ENCODE results near the gene FXYD7. TPM values are rescaled to one million over a fixed set of nuclear protein-coding genes. Genes with fewer than 3 reads are reported as not detected.

The FXYD7 gene
- total RNA-seq, 1 donor from 2014 or later, result 0.61 TPM

GRCh38 chr19:35107545-35107944 is 35.5 kb upstream of the FXYD7 start:
- intact Hi-C loops (cut with DNase I), result no loop called here
- no peak for DNase-seq
- no peak overlapping the region for H3K27ac ChIP-seq

DNA sequence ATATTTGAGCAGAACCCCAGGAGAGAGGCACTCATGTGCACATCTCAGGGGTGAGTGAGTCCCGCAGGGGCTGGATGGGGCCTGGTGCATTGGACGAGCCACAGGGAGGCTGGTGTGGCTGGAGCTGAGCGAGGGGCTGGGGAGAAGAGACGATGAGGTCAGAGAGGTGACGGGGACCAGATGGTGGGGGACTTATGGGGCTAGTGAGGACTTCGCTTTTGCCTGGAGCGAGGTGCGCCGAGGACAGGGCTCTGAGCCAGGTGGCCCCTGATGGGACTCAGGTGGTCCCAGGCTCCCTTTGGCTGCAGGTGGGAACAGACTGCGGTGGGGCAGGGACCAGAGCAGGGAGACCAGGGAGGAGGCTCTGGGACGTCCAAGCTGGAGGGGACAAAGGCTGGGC is 34.3 kb upstream of the FXYD7 start:
- ATAC-seq (no peak), DNase-seq (no peak)
- H3K4me3 ChIP-seq, result no peak overlapping the region
- no peaks in the 10 kb centered on the region for H3K9me3 ChIP-seq
- no peaks in the 10 kb centered on the region for H3K27me3 ChIP-seq
- H3K4me1 ChIP-seq, result no peaks in the 10 kb centered on the region
- H3K27ac ChIP-seq, result no peak overlapping the region
- TF ChIP-seq, protein P1, sequence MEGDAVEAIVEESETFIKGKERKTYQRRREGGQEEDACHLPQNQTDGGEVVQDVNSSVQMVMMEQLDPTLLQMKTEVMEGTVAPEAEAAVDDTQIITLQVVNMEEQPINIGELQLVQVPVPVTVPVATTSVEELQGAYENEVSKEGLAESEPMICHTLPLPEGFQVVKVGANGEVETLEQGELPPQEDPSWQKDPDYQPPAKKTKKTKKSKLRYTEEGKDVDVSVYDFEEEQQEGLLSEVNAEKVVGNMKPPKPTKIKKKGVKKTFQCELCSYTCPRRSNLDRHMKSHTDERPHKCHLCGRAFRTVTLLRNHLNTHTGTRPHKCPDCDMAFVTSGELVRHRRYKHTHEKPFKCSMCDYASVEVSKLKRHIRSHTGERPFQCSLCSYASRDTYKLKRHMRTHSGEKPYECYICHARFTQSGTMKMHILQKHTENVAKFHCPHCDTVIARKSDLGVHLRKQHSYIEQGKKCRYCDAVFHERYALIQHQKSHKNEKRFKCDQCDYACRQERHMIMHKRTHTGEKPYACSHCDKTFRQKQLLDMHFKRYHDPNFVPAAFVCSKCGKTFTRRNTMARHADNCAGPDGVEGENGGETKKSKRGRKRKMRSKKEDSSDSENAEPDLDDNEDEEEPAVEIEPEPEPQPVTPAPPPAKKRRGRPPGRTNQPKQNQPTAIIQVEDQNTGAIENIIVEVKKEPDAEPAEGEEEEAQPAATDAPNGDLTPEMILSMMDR (IDR thresholded peaks at IDR 0.05), result no peak
- intact Hi-C loops (cut with DNase I), result no loop called here
- H3K36me3 ChIP-seq, result no peaks in the 10 kb centered on the region

More at GRCh38 chr19:35107545-35107944, 35.5 kb upstream of the FXYD7 start:
- TF ChIP-seq, protein P1 (IDR thresholded peaks at IDR 0.05), result no peak
- H3K4me3 ChIP-seq, result no peak overlapping the region
- H3K36me3 ChIP-seq, result no peaks in the 10 kb centered on the region
- H3K9me3 ChIP-seq, result no peaks in the 10 kb centered on the region
- no peaks in the 10 kb centered on the region for H3K4me1 ChIP-seq
- H3K27me3 ChIP-seq, result no peaks in the 10 kb centered on the region
- ATAC-seq, result peak; percentile 64

- Histone ChIP-seq H3K27me3 (no peaks in the 10 kb centered on the region), H3K4me1 (peaks cover 5% of the 10 kb centered on the region), H3K27ac (no peak overlapping the region), H3K36me3 (no peaks in the 10 kb centered on the region), H3K4me3 (no peak overlapping the region), H3K9me3 (no peaks in the 10 kb centered on the region)
- TF ChIP-seq, protein P1 (IDR thresholded peaks at IDR 0.05), result no peak
- DNase-seq (no peak), ATAC-seq (no peak)
- intact Hi-C loops (cut with DNase I), result no loop called here
These were observed 33.5 kb upstream of the FXYD7 start for GRCh38 chr19:35109395-35110112.

- no peaks in the 10 kb centered on the region for H3K27me3 ChIP-seq
- peaks cover 11% of the 10 kb centered on the region for H3K4me1 ChIP-seq
- TF ChIP-seq, protein P1 (IDR thresholded peaks at IDR 0.05), result no peak
- no peak for ATAC-seq
- H3K36me3 ChIP-seq, result no peaks in the 10 kb centered on the region
- DNase-seq, result no peak
- H3K9me3 ChIP-seq, result no peaks in the 10 kb centered on the region
- intact Hi-C loops (cut with DNase I), result no loop called here
- no peak overlapping the region for H3K4me3 ChIP-seq
- H3K27ac ChIP-seq, result no peak overlapping the region
These were observed 32.1 kb upstream of the FXYD7 start for GRCh38 chr19:35110974-35111373.

- Histone ChIP-seq H3K4me3 (no peak overlapping the region), H3K27me3 (no peaks in the 10 kb centered on the region), H3K36me3 (no peaks in the 10 kb centered on the region), H3K27ac (no peak overlapping the region), H3K4me1 (peaks cover 11% of the 10 kb centered on the region), H3K9me3 (no peaks in the 10 kb centered on the region)
- TF ChIP-seq, protein P1 (IDR thresholded peaks at IDR 0.05), result no peak
- intact Hi-C loops (cut with DNase I), result no loop called here
- DNase-seq (no peak), ATAC-seq (no peak)
These were observed 29.9 kb upstream of the FXYD7 start for GRCh38 chr19:35112995-35113688.

Data from upper lobe of right lung (tissue), 1 donor.